GM18868 (cell line): ENCODE measurements around the gene RNF5.
"Not testable (repeated sequence)": the region's sequence is repeated elsewhere in the genome, so short reads cannot be mapped to it uniquely, and the experiment has no call there.

ENCODE experiments used
- ATAC-seq: cut with Tn5 transposase; IDR thresholded peaks from one replicate; pipeline ENCODE4 v1.9.1; 2021; ENCODE audit warnings: mild to moderate bottlenecking, moderate library complexity; ENCODE audit not compliant: unreplicated experiment

The RNF5 gene

DNA sequence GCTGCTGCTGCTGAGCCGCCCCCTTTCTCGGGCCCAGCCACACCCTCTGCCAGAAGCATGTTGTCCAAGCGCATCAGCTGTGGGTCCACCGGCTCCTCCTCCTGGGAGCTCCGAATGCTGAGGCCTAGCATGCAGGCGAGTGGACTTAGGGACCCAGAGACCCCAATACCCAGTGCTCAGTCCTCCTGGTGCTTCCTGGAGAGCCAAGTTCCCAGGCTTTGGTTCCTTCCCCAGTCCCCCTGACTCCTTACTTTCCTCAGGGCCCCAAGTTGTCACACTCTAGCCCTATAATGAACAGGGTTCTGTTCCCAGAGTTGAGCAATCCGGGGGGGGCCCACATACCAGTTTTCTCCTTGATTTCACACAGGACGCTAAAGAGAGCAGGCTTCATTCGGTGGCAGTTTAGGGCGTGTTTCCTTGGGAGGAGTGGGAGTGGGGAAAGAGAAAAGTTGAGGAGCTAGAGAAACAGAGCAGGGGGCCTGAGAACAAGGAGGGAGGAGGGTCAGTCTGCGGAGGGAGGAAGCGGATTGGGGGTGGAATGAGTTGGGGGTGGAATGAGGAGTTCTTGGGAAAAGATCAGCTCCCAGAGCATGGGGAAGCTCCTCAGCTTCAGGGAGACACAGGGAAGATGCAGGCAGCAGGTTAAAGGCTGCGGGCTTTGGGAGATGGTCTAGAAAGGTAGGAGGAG is 10.3 kb downstream of the RNF5 start:
- no peak for ATAC-seq

DNA sequence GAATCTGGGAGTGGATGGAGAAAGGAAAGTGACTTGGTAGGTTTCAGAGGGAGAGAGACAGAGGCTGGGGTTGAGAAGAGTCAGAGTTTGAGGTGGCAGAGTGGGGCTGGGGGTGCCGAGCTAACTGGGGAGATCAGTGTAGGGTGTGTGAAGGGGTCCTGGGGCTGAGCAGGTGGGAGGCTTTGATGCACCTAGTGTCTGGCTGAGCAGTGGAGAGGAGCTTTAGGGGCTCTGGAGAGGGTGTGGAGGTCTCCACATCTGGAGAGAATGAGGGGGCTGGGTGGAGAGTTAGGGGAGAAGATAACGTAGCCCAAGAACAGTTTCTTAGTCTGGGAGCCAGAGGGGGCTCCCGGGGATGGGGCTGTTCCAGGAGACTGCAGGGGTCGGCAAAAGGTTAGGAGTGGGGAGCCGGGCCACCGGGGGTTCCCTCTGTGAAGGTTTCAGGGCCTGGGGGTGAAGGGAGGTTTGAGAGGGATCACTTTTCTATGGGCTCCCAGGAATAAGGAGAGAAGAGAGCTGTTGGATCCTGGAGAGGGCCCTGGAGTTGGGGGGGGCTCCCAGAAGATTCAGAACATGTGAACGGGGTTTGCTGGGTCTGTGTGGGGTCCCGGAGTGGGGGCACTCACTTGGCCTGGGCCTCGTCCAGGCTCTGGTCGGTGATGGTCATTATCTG is 11.0 kb downstream of the RNF5 start:
- ATAC-seq, result no peak

DNA sequence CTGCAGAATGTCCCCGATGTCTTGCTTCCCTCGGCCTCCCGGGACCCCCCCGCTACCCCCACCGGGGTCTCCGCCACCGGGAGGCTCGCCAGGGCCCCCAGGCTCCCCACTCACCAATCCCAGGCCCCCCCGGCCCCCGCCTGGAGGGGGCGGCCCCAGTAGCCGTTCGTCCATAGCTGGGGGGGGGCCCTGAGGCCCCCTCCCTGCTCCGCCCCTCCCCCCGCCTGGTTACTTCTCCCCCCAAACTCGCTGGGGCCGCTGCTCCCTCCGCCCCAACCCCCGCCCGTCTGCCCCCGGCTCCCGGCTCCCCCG is 11.5 kb downstream of the RNF5 start:
- ATAC-seq, result no peak

DNA sequence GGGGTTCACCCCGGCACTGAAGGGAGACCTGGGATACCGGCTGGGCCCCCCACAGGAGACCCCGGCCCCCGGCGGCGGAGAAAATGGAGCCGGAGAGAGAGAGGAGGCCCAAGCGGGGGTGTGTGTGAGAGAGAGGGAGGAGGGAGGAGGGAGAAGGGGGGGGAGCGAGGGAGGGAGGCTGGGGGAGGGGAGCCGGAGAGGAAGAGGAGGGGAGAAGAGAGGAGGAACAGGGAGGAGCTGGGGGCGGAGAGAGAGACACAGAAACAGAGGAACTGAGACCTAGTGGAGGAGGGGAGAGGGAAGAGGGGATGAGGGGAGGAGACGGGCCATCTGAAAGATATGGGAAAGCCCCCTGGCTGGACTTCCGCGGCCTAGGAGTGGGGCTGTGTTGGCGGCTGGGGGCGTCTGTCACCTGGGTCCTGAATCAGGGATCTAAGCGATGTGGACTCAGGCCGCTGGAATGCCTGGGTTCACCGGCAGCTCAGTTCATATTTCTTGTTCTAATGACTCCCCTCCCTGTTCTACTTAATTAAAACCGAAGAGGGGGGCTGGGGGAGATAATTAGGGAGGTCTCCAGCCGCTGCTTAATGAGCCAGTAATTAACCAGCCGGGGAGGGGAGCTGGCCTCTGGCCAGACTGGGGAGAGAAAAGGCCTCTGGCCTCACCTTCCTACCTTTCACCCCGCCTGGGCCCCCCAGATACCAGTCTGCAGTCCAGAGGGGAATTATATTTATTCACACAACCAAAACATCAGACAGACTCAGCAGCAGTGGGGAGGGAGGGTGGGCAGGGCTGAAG is 12.0 kb downstream of the RNF5 start, which contains the start of gene PBX2:
TSS of gene PBX2 (minus strand) at position 149 of the 798 bp plus-strand sequence. CDS start 287 bp downstream, outside the sequence.
- ATAC-seq, result peak; percentile 70

DNA sequence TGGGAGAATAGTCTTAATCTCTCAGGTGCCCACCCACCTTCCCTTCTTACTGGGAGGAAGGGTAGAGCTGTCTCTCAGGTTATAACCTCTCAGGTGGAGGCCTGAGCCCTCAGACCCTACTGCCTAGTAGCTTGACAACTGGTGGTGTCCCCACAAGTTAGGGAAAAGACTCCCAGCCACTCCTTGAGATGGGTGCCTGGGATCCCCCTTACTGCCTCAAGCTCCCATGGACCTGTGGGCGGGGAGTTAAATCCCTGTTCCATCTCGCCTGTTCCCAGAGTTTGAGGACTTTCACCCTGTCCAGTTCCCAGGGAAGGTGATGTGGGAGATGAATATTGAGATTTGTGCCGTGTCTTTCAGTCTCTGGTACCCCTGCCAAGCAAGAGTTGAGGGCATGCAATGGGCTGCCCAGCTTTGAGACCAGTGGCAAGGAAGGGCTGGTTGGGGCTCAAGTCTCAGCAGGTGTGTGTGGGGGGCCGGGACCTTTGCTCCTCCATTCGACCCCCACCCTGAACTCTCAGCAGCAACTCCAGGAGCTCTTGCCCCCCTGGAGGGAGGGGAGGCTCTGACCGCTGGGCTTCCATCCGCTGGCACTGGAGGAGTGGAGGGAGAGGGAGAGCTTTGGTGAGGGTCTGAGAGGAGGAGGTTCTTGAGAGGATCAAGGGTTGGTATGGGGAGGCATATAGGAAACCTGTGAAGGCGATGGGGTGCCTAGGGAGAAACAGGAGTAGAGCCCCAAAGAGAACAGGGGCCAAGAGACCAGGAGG is 12.9 kb downstream of the RNF5 start:
- ATAC-seq, result no peak

DNA sequence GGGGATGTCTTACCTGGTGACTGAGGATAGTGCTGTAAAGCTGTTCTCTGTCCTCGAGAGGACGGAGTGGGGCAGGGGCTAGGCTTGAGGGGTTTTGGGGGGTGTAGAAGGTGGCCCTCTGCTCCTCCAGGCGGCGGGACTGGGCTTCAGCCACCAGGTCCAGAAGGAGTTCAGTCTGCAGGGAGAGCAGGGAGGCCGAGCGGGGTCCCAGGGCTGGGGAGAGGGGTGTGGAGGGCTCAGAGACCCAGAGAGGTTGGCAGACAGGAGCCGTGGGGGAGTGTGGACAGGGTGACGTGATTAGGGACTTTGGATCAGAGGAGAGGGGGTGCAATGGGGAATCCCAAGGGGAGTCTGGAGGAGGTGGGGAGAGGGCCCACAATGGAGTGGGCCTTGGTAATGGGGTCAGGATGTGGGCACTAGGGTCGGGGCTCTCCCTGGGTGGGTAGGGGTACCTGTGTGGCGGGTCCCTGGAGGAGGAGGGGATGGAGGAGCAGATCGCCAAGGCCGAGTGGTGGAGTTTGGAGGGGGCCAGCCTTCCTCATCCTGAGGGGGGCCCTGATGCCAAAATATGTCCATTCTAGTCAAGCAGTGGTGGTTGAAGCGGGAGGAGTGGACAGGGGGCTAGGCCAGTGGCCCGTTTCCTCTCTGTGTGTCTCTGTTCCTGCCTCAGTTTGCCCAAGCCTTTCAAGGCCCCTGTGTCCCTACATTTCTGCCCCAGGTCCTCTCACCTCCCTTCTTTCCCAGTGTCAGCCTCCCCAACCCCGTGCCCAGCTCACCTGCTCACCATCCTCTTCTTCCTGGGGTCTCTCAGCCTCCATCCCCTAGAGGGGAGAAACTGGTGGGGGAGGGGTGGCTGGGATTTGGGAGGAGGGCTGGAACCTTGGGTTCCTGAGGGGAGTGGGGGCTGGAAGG is 13.7 kb downstream of the RNF5 start:
- no peak for ATAC-seq

DNA sequence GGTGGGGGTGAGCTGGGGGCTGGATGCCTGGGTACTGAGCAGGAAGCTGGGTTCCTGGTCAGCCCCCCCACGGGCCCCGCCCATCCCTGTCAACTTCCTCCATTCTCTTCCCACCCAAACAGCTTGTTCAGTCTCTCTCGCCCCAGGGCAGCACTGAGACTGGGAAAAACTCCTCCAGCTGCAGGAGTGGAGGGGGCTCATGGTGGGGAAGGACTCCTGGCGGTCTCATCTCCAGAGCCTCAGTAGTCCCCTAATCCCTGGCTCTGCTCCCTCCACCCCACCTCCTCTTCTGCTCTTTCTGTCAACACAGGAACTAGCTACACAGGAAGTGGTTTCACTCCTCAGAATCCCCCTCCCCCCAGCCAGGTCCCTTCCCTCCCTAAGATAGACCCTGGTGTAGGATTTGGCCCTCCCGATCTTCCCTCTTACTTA is 14.4 kb downstream of the RNF5 start, which contains the start of gene GPSM3:
TSS of gene GPSM3 (minus strand) at position 36 of the 432 bp plus-strand sequence. CDS start 130 bp downstream, outside the sequence.
- no peak for ATAC-seq

DNA sequence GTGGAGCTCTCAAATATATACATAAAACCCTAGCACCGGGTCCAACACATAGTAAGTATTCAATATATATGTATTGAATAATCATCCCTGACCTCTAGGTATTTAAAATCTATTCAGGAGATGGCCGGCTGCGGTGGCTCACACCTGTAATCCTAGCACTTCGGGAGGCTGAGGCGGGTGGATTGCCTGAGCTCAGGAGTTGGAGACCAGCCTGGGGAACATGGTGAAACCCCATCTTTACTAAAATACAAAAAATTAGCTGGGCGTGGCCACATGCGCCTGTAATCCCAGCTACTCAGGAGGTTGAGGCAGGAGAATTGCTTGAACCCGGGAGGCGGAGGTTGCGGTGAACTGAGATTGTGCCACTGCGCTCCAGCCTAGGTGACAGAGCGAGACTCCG is 14.9 kb downstream of the RNF5 start:
- ATAC-seq, result not testable (repeated sequence)

DNA sequence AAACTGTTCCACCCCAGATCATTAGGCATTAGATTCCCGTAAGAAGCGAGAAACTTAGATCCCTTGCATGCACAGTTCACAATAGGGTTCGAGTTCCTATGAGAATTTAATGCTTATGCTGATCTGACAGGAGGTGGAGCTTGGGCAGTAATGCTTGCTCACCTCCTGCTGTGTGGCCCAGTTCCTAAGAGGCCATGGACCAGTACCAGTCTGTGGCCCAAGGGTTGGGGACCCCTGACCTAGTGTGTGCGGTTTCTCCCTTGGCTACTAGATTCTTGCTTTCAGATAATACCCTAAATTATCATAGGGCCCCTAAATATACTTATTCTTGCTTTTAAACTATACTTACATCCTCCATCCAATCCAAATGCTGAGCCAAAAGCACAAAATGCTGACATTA is 16.2 kb downstream of the RNF5 start:
- ATAC-seq, result no peak

DNA sequence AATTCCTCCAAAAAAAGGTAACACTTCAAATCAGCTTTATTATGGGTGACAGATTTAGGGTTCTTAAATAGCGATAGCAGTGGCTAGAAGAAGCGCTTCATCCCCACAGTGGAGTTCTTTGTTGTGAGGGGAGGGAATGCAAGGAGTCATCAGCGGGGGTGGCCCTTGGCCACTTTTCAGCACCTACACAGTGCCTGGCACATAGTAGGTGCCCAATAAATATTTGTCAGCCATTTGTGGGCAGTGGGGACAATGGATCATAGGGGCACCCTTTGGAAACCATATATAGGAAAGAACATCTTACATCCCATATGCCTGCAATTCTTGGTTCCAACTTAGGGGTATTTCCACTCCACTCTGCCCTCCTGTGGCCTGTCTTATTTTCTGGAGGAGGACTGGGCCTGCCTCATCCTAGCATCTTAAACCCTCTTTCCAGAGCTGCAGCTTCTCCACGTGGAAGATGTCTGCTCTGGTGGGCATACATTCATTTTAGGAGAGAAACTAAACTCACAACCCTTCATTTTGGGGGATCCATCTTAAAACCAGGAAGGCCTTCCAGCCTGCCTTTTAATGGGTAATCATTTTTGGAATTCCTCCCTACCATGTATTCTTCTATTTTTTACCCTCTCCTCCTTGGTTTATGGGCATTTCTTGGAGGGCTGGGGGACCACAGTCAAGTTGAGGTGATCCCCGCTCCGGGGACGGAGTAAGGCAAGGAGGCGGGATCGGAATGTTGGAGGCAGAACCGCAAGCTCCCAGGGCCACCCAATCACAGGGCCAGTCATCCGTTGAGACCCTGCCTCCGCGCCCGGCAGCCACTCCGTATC is 16.8 kb downstream of the RNF5 start:
- no peak for ATAC-seq

DNA sequence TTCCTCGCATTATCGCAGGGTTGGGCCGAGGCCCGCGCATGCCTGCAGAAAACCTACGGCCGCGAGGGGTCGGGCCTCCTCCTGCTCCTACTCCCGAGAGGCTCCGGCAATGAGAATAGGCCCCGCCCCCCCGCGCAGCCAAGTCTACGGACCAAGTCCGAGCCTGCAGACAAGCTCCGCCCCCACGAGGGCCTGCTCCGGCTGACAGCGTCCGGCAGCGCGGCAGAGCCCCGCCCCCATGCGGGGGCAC is 17.4 kb downstream of the RNF5 start:
- peak; percentile 63 for ATAC-seq

DNA sequence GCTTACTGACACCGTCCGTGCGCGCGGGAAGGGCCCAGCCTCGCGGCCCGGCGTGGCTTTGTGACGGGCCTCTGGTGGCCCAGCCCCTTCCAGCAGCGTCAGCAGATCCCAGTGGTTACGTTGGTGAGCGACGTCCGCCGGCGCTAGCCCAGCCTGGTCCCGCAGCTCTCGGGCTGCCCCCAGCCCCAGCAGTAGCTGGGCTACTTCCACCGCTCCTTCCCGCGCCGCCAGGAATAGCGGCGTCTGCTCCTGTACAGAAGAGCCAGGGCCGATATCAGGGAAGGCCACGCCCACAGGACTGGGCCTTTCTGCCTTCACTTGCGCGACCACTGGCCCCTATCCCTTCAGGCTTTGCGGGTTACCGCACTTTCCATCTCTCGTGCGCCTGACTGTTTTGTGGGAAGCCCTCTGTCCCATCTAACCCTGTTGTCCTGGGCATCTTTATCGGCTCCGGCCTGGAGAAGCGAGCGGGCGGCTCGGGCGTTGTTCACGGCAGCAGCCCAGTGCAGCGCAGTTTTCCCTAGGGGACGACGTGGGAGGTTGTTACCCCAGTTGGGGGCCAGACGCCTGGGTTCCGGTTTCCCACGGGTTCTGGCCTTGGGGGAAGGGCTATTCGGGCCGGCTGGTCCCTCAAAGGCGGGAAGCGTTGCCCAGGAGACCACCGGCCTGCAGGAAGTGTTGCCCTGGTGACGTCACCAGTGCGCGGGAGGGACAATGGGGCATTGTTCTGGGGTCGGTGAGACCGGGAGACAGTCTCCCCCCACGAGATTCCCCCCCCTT is 17.9 kb downstream of the RNF5 start:
- peak; percentile 77 for ATAC-seq

DNA sequence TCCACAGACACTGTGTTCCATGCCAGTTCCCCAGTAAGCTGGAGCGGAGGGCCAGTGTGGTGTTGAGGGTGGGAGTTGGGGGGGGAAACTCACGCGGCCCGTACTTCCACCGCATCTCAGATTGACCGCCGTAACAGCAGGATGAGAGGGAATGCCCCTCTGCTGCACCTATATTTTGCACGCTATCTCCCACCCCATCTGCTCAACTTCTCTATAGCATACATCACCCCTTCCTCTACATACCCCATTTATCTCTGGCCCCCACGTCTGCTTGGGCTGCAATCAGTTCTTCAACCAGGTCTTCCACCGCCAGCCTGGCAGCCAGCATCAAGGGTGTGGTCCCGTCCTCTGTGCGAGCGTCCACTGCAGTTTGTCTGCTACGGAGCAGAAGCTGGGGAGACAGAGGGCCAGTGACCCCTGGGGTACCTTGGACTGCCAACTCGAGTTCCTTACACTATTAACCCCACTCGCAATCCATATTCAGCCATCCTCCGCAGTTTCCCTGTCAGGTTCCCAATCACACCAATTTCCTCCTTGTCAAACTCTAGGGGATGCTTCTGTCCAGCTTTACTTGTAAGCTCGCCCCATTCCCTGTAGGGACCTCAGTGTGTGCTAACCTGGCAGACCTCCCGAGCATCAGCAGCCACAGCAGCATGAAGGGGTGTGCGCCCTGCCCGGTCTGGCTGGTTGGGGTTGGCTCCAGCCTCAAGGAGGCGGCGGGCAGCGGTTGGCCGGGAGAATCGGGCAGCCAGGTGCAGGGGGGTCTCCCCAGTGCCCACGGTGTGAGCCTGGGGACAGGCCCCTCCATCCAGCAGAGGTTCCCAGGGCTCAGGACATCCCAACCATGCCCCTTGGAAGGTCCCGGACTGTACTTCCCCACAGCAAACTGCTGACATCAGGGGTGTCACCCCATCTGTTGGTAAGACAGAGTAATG is 18.7 kb downstream of the RNF5 start:
- ATAC-seq, result no peak

DNA sequence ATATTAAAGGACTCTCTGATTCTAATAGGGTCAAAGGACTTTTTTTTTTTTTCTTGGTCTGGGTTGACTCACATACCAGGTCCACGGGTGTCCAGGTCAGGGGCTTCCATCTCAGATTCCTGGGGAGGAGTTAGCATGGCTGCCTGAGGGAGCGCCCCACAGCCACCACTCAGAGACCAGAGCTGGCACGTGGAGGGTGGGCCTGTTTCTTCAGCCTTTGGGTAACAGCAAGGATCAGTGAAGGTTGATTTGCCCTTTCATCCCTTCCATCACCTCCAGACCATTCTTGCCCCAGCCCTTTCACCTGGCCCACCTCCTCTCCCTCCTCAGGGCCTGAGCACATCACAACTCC is 20.1 kb downstream of the RNF5 start:
- no peak for ATAC-seq

DNA sequence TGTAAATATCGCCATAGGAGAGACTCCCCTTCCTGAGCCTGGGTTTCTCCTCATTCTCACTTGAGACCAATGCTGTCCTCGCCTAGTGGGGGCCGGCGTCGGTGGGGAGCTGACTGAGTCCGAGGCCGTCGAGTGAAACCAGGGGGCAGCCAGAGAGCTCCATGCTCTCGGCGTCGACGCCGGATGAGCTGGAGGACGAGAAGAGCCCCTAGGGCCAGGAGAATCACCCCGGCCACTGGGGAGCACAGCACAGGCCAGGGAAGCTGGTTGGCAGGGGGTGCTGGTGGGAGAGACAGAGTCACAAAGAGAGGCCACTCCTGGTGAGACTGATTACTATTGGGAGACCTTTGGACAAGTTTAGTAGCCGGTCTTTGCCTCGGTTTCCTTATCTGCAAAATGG is 20.7 kb downstream of the RNF5 start:
- ATAC-seq, result no peak

DNA sequence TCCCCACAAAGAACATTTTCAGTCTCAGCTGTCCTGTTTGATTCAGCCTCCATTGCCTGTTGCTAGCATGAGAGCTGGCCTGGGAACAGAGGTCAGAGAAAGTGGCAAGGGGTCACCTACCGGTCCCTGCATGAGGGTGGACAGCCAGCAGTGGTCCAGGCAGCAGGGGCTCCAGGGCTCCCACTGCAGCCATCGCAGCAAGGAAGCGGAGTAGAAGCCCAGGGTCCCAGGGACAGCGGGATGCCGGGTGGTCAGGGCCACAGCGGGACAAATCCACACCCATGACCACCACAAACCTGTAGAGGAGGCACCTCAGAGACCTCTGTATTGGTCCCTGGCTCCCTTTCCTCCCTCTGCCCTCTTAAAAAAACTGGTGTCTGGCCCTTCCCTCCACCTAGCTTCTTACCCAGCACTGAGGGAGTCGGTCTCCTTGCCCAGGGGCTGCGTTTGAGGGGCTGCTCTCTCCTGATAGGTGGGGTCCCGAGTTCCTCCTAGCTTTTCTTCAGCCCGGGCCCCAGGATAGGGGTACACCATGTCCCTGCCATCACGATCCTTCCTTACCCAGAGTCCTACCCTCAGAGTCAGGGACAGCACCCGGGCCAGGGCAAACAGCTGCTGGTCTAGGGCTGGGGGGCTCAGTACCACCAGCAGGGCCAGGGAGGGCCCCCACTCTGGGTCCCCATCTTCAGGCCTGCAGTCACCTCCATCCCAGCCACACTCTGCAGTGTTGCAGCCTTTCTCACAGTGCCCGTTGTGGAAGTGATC is 22.7 kb downstream of the RNF5 start:
- no peak for ATAC-seq

DNA sequence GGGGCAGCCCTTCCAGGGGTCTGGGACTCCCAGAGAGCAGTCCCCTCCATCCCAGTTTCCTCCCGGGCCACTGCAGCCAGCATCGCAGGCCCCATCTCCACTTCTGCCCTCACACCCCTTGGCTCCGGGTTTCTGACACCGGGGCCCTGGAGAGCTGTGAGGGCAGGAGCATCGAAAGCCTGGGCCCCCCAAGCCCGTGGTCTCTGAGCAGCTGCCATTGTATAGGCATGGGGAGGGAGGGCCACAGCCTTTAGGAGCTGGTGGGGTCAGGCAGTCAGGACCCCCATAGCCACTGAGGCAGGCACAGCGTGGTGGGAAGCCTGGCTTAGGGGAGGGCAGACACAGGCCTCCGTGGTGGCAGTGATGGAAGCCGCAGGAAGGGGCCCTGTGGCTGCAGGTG is 24.0 kb downstream of the RNF5 start:
- ATAC-seq, result no peak
